Erythroblast (primary cell): ENCODE measurements around the gene RIPOR2.
"Not testable (repeated sequence)": the region's sequence is repeated elsewhere in the genome, so short reads cannot be mapped to it uniquely, and the experiment has no call there.

Source experiments
- GATA1 ChIP-seq: IDR thresholded peaks from 2 replicates; pipeline ENCODE4 v1.6.1; 2011; ENCODE audit warnings: low read depth, mild to moderate bottlenecking, control low read depth, low read length, moderate library complexity
- POLR2A ChIP-seq: IDR thresholded peaks from 2 replicates; pipeline ENCODE4 v1.6.1; 2011; ENCODE audit warnings: mild to moderate bottlenecking, low read length

- TF ChIP-seq POLR2A, GATA1: not testable (repeated sequence)
These were observed 21.7 kb downstream of the RIPOR2 start for GRCh38 chr6:24914082-24914481.
